NCI-H1930 (cell line): ENCODE measurements around the gene KDF1.
"Not testable (repeated sequence)": the region's sequence is repeated elsewhere in the genome, so short reads cannot be mapped to it uniquely, and the experiment has no call there.

Experiments used
- DNase-seq, 2 experiments: peaks; one replicate each; lab custom pipeline; 2025; lab: John Stamatoyannopoulos, UW

The KDF1 gene

DNA sequence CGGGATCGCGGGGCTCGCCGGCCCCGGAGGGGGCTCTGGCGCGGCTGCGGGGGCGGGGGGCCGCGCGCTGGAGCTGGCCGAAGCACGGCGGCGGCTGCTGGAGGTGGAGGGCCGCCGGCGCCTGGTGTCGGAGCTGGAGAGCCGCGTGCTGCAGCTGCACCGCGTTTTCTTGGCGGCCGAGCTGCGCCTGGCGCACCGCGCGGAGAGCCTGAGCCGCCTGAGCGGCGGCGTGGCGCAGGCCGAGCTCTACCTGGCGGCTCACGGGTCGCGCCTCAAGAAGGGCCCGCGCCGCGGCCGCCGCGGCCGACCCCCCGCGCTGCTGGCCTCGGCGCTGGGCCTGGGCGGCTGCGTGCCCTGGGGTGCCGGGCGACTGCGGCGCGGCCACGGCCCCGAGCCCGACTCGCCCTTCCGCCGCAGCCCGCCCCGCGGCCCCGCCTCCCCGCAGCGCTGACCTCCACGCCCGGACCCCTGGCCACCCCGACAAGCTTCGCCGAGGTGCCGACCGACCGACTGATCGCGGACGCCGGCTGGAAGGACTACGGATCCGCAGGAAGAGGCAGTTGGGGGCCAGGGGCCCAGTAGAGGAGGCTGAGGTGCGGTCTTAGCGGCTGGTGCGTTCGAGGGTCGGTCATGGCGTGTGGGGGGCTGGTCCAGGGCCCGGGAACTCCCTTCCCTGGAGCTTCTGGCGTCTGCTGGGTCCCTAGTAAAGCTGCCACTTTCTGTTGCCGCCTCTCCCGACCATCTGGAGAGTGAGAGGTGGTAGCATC lies 33.9 kb upstream of the KDF1 start:
- peak in 1 of 2 experiments; percentile 25 for DNase-seq

DNA sequence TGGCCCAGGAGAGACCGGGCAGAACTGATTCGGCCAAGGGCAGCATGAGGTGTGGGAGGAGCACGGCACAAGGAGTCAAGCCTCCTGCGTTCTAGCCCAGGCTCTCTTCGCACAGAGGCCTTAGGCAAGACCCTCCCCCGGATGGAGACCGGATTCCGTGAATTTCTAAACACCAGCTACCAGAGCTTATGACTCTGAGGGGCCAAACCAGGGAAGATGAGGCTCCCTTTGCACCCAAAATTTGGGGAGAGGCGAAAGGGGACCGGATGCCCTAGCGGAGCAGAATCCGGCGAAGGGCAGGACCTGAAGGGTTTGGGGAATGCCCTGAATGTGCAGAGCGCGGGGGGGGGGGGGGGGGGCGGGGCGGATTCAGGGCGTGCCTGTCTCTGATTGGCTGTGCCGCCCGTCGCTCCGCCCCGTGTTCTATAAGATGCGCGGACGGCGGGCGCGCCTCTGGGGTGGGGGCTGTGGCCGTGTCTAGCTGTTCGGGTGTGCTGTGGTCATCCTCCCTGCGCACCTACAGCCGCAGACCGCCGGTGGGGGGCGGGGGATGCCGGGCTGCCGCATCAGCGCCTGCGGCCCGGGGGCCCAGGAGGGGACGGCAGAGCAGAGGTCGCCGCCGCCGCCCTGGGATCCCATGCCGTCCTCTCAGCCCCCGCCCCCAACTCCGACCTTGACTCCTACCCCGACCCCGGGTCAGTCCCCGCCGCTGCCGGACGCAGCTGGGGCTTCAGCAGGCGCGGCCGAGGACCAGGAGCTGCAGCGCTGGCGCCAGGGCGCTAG lies 33.2 kb upstream of the KDF1 start, which contains the start of gene TRNP1:
Gene TRNP1 (plus strand): TSS at position 456 of the 783 bp plus-strand sequence. CDS start 95 bp downstream, at position 551.
- peak; percentile 67 to 72 for DNase-seq

DNA sequence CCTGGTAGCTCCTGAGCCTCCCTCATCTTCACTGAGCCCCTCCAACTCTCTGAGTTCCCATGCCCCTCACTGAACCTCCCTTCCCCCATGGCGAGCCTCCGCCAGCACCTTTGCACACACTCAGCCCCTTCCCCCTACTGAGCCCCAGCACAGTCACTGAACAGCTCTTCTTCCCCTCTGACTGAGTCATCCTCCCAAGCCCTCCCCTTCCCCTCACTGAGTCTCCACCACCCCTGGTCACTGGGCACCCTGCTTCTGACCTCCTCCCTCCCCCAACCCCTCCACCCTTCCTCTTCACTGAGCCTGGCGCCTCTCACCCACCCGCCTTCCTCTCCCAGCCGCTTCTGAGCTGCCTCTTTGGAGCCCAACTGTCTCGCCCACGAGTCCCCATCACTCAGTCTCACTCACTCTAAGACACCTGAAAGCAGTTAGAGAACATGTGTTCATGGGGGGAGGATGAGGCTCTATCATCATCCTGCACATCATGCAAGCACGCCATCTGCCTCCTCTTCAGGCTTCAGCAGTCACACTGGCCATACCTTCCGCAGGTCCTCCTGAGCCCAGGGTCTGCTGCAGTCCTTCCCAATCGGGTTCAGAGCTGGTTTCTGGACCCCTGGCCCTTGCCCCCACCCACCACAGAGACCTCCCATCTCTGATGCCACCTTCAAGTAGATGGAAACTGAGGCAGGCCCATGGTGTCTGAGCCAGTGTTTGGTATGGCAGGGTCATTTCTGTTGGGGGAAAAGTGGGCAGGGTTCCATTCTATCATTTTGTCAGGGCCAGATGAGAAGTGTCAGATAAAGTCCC lies 31.2 kb upstream of the KDF1 start:
- no peak for DNase-seq

DNA sequence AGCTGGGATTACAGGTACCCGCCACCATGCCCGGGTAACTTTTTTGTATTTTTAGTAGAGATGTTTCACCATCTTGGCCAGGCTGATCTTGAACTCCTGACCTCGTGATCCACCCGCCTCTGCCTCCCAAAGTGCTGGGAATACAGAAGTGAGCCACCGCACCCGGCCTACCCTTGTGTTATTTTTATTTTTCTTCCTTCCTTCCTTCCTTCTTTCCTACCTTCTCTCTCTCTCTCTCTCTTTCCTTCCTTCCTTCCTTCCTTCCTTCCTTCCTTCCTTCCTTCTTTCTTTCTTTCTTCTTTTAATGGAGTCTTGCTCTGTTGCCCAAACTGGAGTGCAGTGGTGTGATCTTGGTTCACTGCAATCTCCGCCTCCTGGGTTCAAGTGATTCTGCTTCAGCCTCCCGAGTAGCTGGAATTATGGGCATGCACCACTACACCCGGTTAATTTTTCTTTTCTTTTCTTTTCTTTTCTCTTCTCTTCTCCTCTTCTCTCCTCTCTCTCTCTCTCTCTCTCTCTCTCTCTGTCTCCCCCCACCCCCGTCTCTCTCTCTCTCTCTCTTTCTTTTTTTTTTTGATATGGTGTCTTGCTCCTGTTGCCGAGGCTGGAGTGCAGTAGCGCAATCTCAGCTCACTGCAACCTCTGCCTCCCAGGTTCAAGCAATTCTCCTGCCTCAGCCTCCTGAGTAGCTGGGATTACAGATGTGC lies 29.3 kb upstream of the KDF1 start:
- DNase-seq = not testable (repeated sequence)

DNA sequence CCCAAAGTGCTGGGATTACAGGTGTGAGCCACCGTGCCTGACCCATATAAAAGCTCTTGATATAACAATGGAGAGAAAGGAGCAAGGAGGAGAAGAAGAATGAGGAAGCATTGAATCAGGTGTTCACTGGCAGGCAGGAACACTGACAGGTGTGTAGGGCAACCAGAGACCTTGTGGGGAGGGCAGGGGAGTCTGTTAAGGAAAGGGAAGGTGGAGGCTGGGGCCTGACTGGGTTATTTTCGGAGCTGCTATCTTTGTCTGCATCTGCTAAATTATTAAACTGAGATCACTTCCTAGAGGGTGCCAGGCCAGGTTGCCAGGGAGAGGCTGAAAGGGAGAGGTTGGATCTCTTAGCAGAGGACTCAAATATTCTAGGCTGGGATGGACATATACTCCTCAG lies 26.4 kb upstream of the KDF1 start:
- no peak for DNase-seq

DNA sequence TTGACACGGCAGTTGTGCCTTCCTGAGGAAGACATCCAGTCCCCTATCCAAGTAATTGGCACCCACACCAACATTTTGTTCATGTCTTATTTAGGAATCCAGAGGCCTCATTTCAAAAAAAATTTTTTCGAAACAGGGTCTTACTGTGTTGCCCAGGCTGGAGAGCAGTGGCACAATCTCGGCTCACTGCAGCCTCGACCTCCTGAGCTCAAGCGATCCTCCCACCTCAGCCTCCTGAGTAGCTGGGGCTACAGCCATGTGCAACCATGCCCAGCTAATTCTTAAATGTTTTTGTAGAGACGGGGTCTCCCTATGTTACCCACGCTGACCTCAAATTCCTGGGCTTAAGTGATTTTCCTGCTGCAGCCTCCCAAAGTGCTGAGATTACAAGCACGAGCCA lies 24.0 kb upstream of the KDF1 start:
- no peak for DNase-seq

DNA sequence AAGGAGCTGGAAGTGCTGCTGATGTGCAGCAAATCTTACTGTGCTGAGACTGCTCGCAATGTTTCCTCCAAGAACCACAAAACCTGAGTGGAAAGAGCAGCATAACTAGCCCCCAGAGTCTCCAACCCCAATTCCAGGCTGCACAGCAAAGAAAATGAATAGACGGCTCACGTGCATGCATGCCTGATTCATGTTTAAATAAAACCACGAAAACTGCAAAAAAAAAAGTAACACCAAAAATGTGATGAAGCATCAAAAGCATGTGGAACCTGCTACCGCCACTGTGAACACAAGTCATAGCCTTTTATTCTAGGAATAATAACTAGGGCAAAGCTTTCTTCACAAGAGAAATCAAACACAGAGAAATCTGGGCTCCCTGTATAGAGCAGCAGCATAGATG lies 23.6 kb upstream of the KDF1 start:
- no peak for DNase-seq

DNA sequence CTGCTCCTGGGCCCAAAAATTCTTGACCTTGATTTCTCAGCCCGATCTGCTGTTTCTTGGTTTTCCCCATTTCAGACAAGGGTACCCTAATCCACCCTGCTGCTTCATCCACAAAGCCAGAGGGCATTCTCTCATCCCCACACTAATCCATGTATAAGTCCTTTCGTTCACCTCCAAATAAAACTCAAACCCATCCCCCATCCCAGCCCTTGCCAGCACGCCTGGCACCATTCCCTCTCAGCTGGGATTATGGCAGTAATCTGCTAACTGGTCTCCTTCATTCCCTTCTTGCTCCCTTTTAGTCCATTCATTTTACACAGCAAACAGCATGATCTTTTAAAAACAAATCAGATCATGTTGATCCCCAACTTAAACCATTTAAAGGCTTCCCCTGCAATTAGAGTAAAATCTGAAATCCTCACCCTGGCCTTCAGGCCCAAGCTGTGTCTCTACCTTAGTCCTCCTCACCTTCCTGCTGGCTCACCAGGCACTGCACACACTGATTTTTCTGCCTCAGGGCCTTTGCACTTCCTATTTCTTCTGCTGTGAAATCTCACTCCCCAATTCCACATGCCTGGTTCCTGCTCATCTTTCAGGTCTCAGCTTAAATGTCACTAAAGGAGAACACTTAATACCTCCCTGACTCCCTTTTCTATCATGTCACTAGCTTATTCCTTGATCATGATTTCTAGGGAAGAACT lies 21.0 kb upstream of the KDF1 start:
- no peak for DNase-seq

DNA sequence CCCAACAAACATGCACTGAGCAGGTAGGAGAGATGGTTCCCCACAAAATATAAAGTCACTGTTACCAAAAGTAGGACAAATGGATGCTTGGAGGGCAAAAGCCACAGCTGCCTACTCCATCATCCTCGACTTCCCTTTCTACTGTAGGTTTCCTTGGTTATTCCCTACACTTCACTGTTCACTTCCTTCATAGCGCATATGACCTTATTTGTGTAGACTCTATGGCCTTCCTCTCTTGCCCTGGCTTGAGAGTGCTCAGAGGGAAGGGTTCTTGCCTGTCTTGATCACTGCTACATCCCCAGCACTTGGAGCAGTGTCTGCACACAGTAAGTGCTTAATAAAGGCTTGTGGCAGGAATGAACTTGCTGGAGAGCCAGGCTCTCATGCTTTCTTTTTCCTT lies 18.6 kb upstream of the KDF1 start:
- DNase-seq = no peak

DNA sequence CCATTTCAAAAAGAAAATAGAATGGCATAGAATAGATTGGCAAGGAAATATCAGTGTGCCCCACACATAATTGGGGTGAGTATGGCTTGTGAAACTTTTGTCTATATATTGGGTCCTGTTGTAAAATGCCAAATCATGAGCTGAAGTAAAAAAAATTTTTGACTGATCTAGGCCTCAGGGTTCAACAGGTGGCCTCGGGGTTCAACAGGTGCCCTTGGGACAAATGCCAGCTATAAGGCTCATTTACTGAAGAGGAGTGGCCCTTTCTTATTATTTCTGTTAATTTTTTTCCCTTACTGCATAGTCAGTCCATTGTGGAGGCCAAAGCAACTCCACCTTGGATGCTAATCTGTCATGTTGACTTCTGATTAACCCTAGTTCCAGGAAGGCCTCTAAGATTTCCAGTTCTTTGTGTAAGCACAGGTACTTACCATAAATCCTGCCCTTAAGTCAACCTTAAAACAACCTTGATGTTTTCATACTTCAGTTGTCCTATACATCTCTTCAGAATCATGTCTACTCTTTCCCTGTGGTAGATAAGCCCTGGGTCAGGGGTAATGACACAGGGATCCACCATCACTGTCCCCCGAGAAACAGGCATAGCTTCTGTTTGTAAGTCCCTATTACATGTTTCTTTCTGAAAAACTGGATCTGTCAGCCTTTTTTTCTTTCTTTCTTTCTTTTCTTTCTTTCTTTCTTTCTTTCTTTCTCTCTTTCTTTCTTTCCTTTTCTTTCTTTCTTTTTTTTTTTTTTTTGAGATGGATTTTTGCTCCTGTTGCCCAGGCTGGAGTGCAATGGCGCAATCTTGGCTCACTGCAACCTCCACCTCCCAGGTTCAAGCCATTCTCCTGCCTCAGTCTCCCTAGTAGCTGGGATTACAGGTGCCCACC lies 16.6 kb upstream of the KDF1 start:
- DNase-seq = no peak

DNA sequence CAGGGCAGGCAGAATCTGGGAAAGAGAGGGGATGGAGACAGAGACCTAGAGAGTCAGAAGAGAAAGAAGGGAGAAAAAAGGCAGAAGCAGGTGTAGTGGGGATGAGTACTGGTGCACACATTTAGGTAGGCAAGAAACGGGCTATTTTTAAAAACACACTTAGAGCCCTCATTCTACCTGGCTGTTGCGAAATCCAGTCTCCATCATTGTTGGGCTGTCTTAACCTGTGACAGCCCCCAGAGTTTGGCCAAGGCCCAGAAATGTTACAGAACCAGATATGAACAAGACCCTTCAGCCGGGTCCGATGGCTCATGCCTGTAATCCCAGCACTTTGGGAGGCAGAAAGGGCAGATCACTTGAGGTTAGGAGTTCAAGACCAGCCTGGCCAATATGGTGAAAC lies 12.6 kb upstream of the KDF1 start:
- no peak for DNase-seq

DNA sequence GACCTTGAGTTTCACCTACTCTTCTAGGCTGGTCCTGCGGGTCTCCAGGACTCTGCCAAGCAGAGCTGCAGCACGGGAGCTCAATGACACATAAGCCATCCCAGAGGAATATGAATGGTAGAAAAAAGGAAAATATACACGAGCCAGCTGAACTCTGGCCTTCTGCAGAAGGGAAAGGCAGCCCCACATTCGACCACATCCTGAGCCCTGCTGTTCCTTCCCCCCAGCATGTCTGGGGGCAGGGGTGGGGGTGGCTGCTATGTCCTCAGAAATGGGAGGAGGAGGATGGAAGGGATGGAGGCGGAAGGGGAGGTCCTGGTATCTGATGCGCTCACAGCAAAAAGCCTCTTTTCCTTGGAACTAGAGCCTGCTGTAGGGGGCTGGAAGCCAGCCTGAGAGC lies 12.1 kb upstream of the KDF1 start:
- no peak for DNase-seq

DNA sequence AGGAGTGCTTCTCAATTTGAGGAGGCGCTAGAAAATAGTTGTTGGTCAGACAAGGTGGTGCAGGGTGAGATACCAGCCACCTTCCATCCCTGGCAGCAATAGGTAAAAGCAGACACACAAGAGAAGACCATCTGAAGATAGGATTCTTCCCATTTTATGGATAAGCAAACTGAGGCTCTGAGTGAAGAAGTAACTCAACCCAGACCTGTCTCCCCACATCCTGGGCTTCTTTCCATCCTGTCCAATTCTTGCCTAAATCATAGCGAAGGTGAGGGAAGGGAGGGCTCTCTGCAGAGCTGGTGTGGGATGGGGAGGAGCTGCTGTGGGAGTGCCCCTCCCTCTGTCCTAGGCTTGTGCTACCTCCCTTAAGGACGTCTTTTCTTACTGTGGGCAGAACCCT lies 11.3 kb upstream of the KDF1 start:
- DNase-seq = no peak

DNA sequence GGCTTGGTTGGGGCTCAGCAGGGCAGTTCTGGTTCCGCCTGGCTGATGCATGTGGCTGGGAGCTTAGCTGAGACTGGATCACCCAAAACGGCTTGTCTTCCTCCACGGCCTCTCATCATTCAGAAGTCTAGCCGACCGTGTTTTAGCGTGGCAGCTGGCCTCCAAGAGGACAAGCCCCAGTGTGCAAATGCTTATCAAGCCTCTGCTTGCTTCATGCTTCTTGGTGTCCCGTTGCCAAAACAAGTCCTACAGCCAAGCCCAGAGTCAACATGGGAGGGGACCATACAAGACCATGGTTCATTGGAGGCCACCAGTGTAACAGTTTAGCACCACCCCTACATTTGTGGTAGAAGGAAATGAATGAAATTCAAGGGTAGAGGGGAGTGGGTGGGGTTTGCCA lies 10.5 kb upstream of the KDF1 start:
- DNase-seq = no peak

DNA sequence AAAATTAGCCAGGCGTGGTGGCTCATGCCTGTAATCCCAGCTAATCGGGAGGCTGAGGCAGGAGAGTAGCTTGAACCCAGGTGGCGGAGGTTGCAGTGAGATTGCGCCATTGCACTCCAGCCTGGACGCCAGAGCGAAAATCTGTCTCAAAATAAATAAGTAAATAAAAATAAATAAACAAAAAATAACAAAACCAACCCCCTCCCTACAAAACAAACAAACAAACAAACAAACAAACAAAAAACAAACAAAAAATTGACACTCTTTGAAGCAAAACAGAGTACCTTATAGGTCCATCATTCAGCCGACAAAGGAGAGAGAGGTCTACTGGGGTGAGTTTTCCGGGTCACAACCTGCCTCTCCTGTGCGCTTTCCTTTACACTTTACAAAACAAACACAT lies 5.4 kb upstream of the KDF1 start:
- DNase-seq = no peak

DNA sequence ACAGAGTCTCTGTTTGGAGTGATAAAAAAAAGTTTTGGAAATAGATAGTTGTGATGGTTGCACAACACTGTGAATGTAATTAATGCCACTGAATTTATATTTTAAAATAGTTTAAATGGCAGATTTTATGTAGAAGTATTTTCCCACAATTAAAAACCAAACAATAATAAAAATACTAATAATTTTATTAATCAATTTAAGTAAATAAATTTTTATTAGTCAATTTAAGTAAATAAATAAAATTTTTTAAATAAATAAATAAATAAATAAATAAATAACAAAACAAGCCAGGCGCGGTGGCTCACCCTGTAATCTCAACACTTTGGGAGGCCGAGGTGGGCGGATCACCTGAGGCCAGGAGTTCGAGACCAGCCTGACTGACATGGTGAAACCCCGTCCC lies 4.9 kb upstream of the KDF1 start:
- DNase-seq = no peak

DNA sequence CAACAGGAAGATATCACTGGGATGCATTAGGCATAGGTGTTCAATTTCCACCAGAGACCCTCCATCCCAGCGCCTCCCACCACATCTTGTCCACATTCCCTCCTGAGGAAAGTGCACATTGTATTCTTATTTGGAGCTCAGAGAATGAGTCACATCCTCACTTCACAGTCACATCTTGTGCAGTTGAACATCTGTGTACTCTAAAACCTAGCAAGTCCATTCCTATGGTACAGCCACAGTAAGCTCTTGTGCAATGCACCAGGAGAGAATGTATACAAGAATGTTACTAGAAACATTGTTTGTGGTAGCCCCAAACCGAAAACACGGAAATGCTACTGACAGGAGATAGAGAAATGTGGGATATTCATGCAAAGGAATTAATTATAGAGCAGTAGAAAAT lies 1.6 kb upstream of the KDF1 start:
- no peak for DNase-seq

DNA sequence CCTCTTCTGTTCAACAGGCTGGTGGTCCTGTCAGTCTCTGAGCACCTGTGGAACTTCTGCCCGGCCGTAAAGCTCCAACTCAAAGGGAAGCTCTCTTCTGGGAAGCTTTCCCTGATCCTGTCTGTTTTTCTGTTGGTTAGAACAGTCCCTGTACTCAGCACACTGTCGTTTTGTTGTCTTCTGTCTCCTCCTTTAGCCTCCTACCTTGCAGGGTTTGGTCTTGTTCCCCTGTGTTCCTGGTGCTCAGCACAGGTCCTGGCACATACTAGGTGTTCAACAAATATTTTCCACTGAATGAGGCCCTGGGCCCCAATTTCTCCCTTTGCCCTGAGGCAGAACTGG lies 328 bp upstream of the KDF1 start:
- no peak for DNase-seq

DNA sequence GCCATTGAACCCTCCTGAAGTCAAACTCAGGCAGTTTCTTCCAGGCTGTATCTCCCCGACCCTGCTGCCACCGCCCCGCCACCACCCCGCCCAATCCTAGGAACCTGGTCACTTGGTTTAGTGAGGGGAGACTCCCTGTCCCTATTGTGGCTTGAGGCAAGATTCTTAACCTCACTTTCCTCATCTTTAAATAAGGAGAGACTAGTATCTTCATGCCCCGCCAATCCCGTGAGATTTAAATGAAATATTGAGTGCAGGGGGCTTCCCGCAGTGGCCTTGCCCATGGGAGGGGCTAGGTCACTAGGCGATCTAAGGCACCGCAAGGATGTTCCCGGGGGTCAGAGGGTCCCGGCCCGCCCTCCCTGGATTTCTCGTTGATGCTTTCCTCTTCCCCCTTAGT lies 998 bp downstream of the KDF1 start:
- DNase-seq = no peak

DNA sequence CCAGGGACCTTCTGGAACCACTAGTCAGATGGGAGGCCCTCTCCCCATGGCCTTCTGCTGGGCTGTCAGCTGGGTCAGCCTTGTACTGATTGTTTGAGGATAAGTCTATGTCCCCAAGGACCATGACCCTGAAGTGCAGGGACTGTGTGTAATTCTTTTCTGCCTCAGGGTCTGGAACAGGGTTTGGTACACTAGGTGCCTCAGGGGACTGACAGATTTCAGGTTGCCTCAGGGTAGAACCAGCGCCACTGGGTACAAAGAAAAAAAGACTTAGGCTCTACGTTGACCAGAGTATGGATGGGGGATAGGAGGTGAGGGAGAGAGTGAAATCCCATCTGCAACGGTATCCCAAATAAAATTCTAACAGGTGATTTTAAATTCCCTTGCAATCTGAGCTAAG lies 3.0 kb downstream of the KDF1 start:
- no peak for DNase-seq

DNA sequence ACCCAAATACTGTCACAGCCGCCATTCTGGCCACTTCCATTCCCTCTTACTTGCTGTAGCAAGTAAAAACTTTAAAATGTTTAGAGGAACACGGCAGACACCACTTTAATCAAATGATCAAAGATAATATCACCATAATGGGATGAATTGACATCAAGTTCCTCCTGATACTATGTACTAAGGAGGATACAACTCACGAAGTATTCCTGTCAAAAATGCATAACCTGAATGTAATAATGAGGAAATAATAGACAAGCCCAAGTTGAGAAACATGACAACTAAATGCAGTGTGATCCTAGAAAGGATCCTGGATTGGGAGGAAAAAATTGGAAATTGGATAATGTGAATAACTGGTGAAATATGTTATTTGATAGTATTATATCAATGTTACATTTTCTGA lies 3.9 kb downstream of the KDF1 start:
- DNase-seq = no peak
